Esophagus squamous epithelium (tissue), 4 donors: ENCODE measurements around the gene AFF3.

Experiments
- CTCF ChIP-seq, 6 experiments: fragments of 450-650 bp in 4 of 6; fragments of 200-600 bp in 2 of 6; sonication (generic) in 2 of 6; IDR thresholded peaks; one replicate each; pipeline ENCODE4 v1.5.1; 2016 to 2019; ENCODE audit warnings: antibody characterized with exemption in 6 of 6, mild to moderate bottlenecking in 4 of 6, moderate library complexity in 4 of 6
- POLR2A ChIP-seq, 4 donors: fragments of 450-650 bp; IDR thresholded peaks; one replicate each; pipeline ENCODE4 v1.6.1; 2017; ENCODE audit warnings: antibody characterized with exemption in 4 of 4, mild to moderate bottlenecking in 4 of 4, moderate library complexity in 3 of 4

GRCh38 chr2:99921903-99922302 lies 220.5 kb downstream of the AFF3 start:
- TF ChIP-seq CTCF (IDR thresholded peaks at IDR 0.05), result no peak
- TF ChIP-seq POLR2A (IDR thresholded peaks at IDR 0.05), result no peak
